Cortex of kidney (tissue), 1 donor: ENCODE results near the gene SUZ12.
"Not testable (repeated sequence)": the region's sequence is repeated elsewhere in the genome, so short reads cannot be mapped to it uniquely, and the experiment has no call there.

Experiments
- DNase-seq: peaks from one replicate; lab custom pipeline; 2025; lab: John Stamatoyannopoulos, UW

The SUZ12 gene

GRCh38 chr17:32041306-32041875 lies 104.6 kb downstream of the SUZ12 start:
- DNase-seq: not testable (repeated sequence)

- not testable (repeated sequence) for DNase-seq
These were observed 105.5 kb downstream of the SUZ12 start for GRCh38 chr17:32042266-32042665.

- DNase-seq: not testable (repeated sequence)
These were observed 108.8 kb downstream of the SUZ12 start for GRCh38 chr17:32045611-32046010.

GRCh38 chr17:32047663-32048062 lies 110.9 kb downstream of the SUZ12 start:
- not testable (repeated sequence) for DNase-seq
